Spleen (tissue), 7 donors: Measurements from ENCODE around the gene ZSWIM3.

Experiments used
- POLR2A ChIP-seq, 3 donors: fragments of 450-650 bp; IDR thresholded peaks; one replicate each; pipeline ENCODE4 v1.5.1; 2017; ENCODE audit warnings: antibody characterized with exemption in 3 of 3, mild to moderate bottlenecking in 1 of 3
- TF ChIP-seq, protein P1 (sequence below), 11 experiments: fragments of 200-600 bp in 7 of 11; fragments of 450-650 bp in 4 of 11; sonication (generic) in 4 of 11; IDR thresholded peaks in 8 of 11; conservative IDR thresholded peaks in 3 of 11; 1 replicate in 7 of 11; 2 replicates in 4 of 11; pipeline versions ENCODE4 v1.4.0 to v1.8.0; 2016 to 2021; ENCODE audit warnings: antibody characterized with exemption in 11 of 11, inconsistent platforms in 4 of 11, mild to moderate bottlenecking in 1 of 11
- donor health status: DM: no; HTN: no; CAD: no; lungs with moderate emphysema.
- donor health status: DM: no; HTN: no; CAD: no.
- donor health status: DM: no; HTN: no; CAD: no.

- TF ChIP-seq, protein P1, sequence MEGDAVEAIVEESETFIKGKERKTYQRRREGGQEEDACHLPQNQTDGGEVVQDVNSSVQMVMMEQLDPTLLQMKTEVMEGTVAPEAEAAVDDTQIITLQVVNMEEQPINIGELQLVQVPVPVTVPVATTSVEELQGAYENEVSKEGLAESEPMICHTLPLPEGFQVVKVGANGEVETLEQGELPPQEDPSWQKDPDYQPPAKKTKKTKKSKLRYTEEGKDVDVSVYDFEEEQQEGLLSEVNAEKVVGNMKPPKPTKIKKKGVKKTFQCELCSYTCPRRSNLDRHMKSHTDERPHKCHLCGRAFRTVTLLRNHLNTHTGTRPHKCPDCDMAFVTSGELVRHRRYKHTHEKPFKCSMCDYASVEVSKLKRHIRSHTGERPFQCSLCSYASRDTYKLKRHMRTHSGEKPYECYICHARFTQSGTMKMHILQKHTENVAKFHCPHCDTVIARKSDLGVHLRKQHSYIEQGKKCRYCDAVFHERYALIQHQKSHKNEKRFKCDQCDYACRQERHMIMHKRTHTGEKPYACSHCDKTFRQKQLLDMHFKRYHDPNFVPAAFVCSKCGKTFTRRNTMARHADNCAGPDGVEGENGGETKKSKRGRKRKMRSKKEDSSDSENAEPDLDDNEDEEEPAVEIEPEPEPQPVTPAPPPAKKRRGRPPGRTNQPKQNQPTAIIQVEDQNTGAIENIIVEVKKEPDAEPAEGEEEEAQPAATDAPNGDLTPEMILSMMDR (IDR thresholded peaks at IDR 0.05 in 8 of 11, conservative IDR thresholded peaks at IDR 0.05 in 3 of 11) = no peak
- no peak for TF ChIP-seq POLR2A (IDR thresholded peaks at IDR 0.05)
Observed at GRCh38 chr20:45842169-45842812, 15.1 kb upstream of the ZSWIM3 start.
